GM12874 (cell line): ENCODE results near the gene PJA2.

Source experiments
- TF ChIP-seq, protein P1 (sequence below): IDR thresholded peaks from 2 replicates; pipeline ENCODE4 v1.5.1; 2011; ENCODE audit warnings: low read depth, mild to moderate bottlenecking, control low read depth, low read length, moderate library complexity; ENCODE audit not compliant: insufficient read depth

PJA2 gene

DNA sequence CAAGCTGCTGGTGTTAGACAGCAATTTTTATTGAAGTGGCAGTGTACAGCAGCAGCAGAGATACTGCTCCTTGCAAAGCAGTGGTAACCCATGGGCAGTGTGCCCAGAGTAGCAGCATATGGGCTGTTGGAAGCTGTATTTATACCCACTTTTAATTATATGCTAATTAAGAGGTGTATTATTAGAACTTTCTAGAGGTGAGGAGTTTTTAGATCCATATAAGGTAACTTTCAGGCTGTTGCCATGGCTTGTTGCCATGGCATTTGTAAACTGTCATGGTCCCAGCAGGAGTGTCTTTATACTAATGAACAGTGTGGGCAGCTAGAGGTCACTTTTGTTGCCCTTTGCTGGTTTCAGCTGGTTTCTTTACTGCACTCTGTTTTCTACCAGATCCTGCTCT lies 3.7 kb upstream of the PJA2 start:
- TF ChIP-seq, protein P1, sequence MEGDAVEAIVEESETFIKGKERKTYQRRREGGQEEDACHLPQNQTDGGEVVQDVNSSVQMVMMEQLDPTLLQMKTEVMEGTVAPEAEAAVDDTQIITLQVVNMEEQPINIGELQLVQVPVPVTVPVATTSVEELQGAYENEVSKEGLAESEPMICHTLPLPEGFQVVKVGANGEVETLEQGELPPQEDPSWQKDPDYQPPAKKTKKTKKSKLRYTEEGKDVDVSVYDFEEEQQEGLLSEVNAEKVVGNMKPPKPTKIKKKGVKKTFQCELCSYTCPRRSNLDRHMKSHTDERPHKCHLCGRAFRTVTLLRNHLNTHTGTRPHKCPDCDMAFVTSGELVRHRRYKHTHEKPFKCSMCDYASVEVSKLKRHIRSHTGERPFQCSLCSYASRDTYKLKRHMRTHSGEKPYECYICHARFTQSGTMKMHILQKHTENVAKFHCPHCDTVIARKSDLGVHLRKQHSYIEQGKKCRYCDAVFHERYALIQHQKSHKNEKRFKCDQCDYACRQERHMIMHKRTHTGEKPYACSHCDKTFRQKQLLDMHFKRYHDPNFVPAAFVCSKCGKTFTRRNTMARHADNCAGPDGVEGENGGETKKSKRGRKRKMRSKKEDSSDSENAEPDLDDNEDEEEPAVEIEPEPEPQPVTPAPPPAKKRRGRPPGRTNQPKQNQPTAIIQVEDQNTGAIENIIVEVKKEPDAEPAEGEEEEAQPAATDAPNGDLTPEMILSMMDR = no peak

DNA sequence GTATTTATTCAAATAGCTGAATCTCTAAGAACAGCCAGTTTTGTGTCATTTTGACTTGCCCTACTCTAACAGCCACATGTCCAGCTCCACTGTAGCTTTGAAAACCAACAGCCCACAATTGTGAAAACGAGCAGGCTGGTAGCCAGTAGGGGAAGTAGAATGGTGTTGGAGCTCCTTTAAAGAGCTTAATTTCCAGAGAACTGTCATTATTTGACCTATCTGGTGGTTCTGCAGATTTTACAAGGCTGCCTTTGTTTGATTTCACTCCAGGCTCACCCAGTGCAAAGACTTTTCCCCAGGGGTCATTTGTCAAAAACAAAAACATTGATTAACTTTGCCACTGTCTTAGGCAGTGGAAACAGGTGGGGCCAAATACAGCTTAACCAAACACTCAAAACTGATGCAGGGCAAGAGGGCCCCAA lies 3.2 kb upstream of the PJA2 start:
- TF ChIP-seq, protein P1 = no peak

DNA sequence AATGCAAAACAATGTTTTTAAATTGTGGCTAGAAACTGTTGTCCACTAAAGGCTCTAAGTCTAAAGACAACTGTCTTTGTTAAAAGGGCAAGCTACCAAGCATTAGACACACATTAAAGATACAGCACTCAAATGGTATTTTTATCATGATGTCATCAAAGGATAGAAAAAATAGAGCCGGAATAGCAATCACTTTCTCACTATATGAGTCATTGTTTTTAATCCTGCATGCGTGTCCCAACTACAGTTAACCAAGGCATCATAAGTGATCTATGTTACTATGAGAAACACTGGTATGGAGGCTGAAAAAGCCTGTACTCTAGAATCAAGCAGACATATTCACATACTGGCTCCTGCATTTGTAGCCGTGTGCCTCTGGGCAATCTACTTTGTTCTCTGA lies 1.9 kb upstream of the PJA2 start:
- TF ChIP-seq, protein P1 = no peak

DNA sequence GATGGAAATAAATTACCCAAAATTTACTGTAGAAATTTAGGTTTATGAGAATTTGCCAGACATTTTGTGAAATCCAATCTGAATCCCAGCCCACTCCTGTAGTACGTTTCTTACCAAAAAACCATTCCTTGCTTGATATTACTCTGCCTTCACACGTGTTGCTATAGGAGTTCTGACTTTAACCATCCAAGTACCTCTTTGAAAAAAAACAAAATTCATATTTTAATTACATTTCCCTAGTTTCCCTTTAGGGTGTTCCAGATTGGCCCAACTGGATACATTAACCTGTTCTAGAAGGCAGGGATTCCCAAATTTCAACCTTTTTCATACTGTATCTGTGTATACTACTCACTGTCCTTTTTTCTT lies 1.4 kb upstream of the PJA2 start:
- TF ChIP-seq, protein P1 = no peak

DNA sequence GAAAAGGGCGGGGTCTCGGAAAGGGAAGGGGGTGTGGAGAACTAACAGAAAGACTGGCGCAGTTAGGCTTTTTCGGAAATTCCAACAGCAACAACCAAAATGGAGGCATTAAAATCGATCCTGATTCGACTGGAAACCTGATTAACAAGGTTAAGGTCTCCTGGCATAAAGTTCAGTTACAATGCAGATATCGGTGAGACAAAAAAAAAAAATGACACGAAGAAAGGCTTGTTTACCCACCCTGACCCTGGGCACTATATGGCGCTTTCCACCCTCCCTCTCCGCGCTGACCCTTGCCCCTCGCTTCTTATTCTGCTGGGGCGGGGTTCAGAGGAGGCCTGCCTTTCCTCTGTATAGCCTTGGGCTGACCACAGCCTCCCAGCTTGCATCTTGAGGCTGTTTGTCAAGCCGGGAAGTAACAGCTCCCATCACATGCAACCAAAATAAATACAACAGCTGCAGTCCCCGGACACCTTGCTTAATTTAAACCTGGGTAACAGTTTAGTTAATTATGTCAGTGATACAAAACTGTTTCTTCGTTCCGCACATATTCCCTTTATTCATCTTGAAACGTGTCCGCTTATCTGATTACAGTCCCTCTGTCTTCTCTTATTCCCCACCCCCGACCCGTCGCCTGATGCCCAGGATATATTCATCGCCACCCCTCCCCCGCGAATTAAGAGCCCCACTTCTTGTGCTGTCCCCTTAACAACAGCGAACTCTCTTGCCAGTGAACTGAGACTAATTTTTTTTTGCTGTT lies 795 bp upstream of the PJA2 start:
- TF ChIP-seq, protein P1 = no peak

DNA sequence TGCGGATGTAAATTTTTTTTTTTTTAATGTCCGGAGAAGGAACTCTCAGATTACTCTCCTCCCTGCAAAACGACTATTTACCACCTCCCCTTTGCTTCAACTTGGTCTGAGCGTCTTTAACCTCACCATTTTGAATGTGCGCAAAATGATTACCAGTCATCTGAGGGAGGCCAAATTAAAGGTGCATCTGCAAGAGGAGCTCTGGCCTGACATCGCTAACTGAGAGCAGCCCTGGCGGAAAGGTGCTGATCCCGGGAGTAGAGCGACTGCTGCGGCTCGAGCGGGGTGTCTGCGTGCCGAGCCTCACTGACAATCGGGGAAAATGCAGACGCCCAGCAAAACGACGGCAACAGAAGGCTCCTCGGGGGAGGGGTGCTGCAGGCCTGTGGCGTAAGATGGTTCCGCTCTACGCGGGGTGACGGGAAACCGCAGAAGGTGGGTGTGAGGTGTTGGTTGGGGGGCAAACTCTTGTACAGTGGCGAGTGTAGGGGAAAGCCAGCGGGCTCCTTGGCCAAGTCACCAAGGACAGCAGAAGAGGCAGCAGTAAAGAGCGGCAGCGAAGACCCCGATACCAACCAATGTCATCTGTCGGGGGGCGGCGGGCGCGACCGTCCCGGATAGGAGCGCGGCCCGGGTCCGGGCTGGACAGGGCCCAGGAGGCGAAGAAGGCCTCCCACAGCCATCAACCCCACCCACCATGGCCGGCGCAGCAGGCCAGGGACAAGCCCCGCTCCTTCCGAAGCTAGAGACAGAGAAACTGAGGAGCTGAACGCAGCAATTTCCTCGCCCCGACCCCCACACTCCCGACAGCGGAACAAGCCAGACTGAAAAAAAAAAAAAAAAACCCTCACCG lies 557 bp downstream of the PJA2 start:
- TF ChIP-seq, protein P1 = no peak

DNA sequence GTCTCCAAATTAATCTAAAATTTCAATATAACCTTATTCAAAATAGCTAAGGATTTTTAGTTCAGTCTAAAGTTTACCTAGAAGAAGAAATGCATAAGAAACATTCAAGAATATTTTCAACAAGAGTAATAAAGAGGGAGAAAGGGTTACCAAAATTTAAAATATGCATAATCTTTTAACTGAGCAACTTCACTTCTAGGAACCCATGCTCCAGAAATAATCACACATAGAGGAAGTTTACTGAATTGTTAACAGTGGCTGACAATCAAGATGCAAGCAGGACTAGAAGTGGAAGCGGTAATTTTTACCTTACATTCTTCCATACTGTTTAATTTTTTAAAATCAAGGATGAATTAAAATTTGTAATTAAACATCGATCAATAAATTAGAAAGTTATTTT lies 1.9 kb downstream of the PJA2 start:
- TF ChIP-seq, protein P1 = no peak
